ENCODE data around the gene SNAPC2.
A peak's percentile ranks its signal among the peaks of the same experiment; 100 is the strongest.
"Not testable (repeated sequence)": the region's sequence is repeated elsewhere in the genome, so short reads cannot be mapped to it uniquely, and the experiment has no call there.

SNAPC2 gene

GRCh38 chr19:7922836-7923195, 2.7 kb downstream of the SNAPC2 start:
- DNase-seq = no peak

- DNase-seq = no peak
Measured at GRCh38 chr19:7923295-7924191, 3.4 kb downstream of the SNAPC2 start.

- DNase-seq = no peak
Measured at GRCh38 chr19:7924241-7924640, 4.1 kb downstream of the SNAPC2 start.

GRCh38 chr19:7924651-7925170, 4.6 kb downstream of the SNAPC2 start:
- DNase-seq = no peak

- DNase-seq = peak; percentile 58 to 88 (median 88)
Measured at GRCh38 chr19:7925171-7925851, 5.2 kb downstream of the SNAPC2 start.

GRCh38 chr19:7926021-7926726, 6.0 kb downstream of the SNAPC2 start, which contains the start of gene CTXN1:
Gene CTXN1 (minus strand): TSS chr19:7926135. CDS start chr19:7925538, 597 bp downstream.
- DNase-seq = peak; percentile 59 to 81 (median 78)

- DNase-seq = peak in 2 of 3 experiments; percentile 67 to 77
Measured at GRCh38 chr19:7926727-7927604, 6.8 kb downstream of the SNAPC2 start.

GRCh38 chr19:7927605-7928333, 7.6 kb downstream of the SNAPC2 start:
- no peak for DNase-seq

GRCh38 chr19:7928334-7928706, 8.2 kb downstream of the SNAPC2 start:
- DNase-seq = no peak

GRCh38 chr19:7928741-7929701, 8.9 kb downstream of the SNAPC2 start:
- DNase-seq = peak in 2 of 3 experiments; percentile 28 to 50

- not testable (repeated sequence) for DNase-seq
Measured at GRCh38 chr19:7930030-7930429, 9.9 kb downstream of the SNAPC2 start.

- no peak for DNase-seq
Measured at GRCh38 chr19:7930765-7931164, 10.6 kb downstream of the SNAPC2 start.

GRCh38 chr19:7931221-7932061, 11.3 kb downstream of the SNAPC2 start:
- no peak for DNase-seq

- no peak for DNase-seq
Measured at GRCh38 chr19:7932276-7932929, 12.3 kb downstream of the SNAPC2 start.

- DNase-seq = no peak
Measured at GRCh38 chr19:7932930-7933300, 12.8 kb downstream of the SNAPC2 start.

- no peak for DNase-seq
Measured at GRCh38 chr19:7933411-7933810, 13.3 kb downstream of the SNAPC2 start.

GRCh38 chr19:7933828-7934725, 13.9 kb downstream of the SNAPC2 start:
- no peak for DNase-seq

GRCh38 chr19:7934766-7935165, 14.6 kb downstream of the SNAPC2 start:
- no peak for DNase-seq
